Psoas muscle (tissue), 8 donors: ENCODE results near the gene RRP15. TPM values are rescaled to one million over a fixed set of nuclear protein-coding genes. Genes with fewer than 3 reads are reported as not detected.

Experiments used
- ATAC-seq, 4 donors: fragments of 200-7000 bp; cut with Tn5 transposase; one replicate each; pipeline ENCODE4 v1.9.1; 2020; ENCODE audit warnings: moderate library complexity in 3 of 4, mild to moderate bottlenecking in 2 of 4
- DNase-seq, 2 donors: peaks; one replicate each; pipeline ENCODE4 v3.0.0-alpha.2; 2020
- H3K27ac ChIP-seq: fragments of 200-600 bp; one replicate; pipeline ENCODE4 v1.8.0; 2022
- H3K27me3 ChIP-seq, 3 donors: fragments of 200-600 bp in 1 of 3; one replicate each; pipeline versions ENCODE4 v1.6.1 to v1.8.0; 2013 to 2022; ENCODE audit warnings: low read length in 2 of 3, mild to moderate bottlenecking in 2 of 3, moderate library complexity in 1 of 3; ENCODE audit not compliant: insufficient read depth in 3 of 3
- H3K36me3 ChIP-seq, 2 donors: fragments of 200-600 bp in 1 of 2; one replicate each; pipeline versions ENCODE4 v1.6.1 to v1.8.0; 2013 to 2022; ENCODE audit warnings: low read depth in 1 of 2, mild to moderate bottlenecking in 1 of 2, moderate library complexity in 1 of 2; ENCODE audit not compliant: insufficient read depth in 1 of 2
- H3K4me1 ChIP-seq: fragments of 200-600 bp; one replicate; pipeline ENCODE4 v1.8.0; 2022
- H3K4me3 ChIP-seq: fragments of 200-600 bp; one replicate; pipeline ENCODE4 v1.8.0; 2022; ENCODE audit warnings: mild to moderate bottlenecking
- H3K9me3 ChIP-seq: fragments of 200-600 bp; one replicate; pipeline ENCODE4 v1.8.0; 2022
- CTCF ChIP-seq: fragments of 200-600 bp; IDR thresholded peaks from one replicate; pipeline ENCODE4 v1.8.0; 2022; ENCODE audit warnings: antibody characterized with exemption
- WGBS, 3 donors: extraction: QIAGEN DNeasy Blood & Tissue Kit; methylation state at CpG; one replicate each; pipeline versions ENCODE4 v1.1.6 to v1.1.7; 2013; 5-methylcytosine and 5-hydroxymethylcytosine counted together
- intact Hi-C, 2 donors: fragments of 100-400 bp; cut with DNase I; formaldehyde crosslinking; loops; one replicate each; pipeline versions ENCODE4 v1.11.0 to v1.14.2; 2022
- long read RNA-seq, 2 donors: library from polyadenylated mRNA; unstranded; transcript quantifications; one replicate each; pipeline ENCODE4 v2.0.0, GENCODE V29; 2021
- polyA plus RNA-seq, 3 donors: library from polyadenylated mRNA; stranded (reverse); fragments of 200-250 nt; gene quantifications; one replicate each; pipeline ENCODE4 v1.2.3, GENCODE V29; 2013
- total RNA-seq, 4 donors: library from RNA; stranded (reverse); fragmentation: NEBNext Ultra II Directional in 2 of 4; extraction: Animal tissue kit (Norgen Biotek cat#: 25700) in 2 of 4; gene quantifications; one replicate each; pipeline versions ENCODE4 v1.2.1 to v1.2.4, GENCODE V29; 2021 to 2023
- donor health status: healthy with polysubstance abuse.
- donor health status: DM: no; HTN: no; CAD: no; lungs with moderate emphysema.
- donor health status: Bipolar disorder and iron deficiency.
- donor health status: healthy.
- donor health status: DM: yes; HTN: yes; CAD: no.
- donor health status: DM: no; HTN: no; CAD: no.
- donor health status: DM: no; HTN: no; CAD: no.
- donor health status: DM: yes; HTN: yes; CAD: no.

Gene RRP15
- 10 to 100 TPM; 32.0 to 58.4 (median 44.4) TPM for total RNA-seq
- polyA plus RNA-seq = 10 to 100 TPM; 10.1 to 17.1 (median 12.1) TPM
- long read RNA-seq, donor 1, full-length matches to known transcripts = 14 of 16 reads
- long read RNA-seq, donor 1, partial matches to known transcripts = 1 of 16 reads
- long read RNA-seq, donor 1, other reads (novel, unspliced or antisense) = 1 of 16 reads
- long read RNA-seq, donor 2, full-length matches to known transcripts = 26 of 29 reads
- long read RNA-seq, donor 2, partial matches to known transcripts = 1 of 29 reads
- long read RNA-seq, donor 2, other reads (novel, unspliced or antisense) = 2 of 29 reads

GRCh38 chr1:218284917-218285635 is at the start of gene RRP15:
TSS of gene RRP15 (plus strand) at chr1:218285293. CDS start at chr1:218285317, 24 bp downstream.
- H3K4me1 ChIP-seq = peaks cover 27% of the 10 kb centered on the region
- peak within 1 kb of the TSS; percentile 75 for H3K4me3 ChIP-seq
- 0% methylated on average over 45 of the region's 45 CpGs for WGBS, 3 donors
- peaks cover 0 to 4% of the 10 kb centered on the region in 2 donors for H3K36me3 ChIP-seq
- DNase-seq = peak; percentile 86 to 94
- intact Hi-C loops = no loop called here
- no peaks in the 10 kb centered on the region for H3K9me3 ChIP-seq
- ATAC-seq = peak; percentile 98 to 99 (median 98)
- H3K27me3 ChIP-seq = peaks cover 0 to 2% (median 0%) of the 10 kb centered on the region in 3 donors
- H3K27ac ChIP-seq = peak within 1 kb of the TSS; percentile 89
- no peak for TF ChIP-seq CTCF

GRCh38 chr1:218242171-218242570 is 42.9 kb upstream of the RRP15 start:
- ATAC-seq = no peak

GRCh38 chr1:218247339-218247738 is 37.8 kb upstream of the RRP15 start:
- intact Hi-C loops = no loop called here
- no peak overlapping the region for H3K4me3 ChIP-seq
- H3K27me3 ChIP-seq = no peaks in the 10 kb centered on the region
- no peak for ATAC-seq
- no peak overlapping the region for H3K27ac ChIP-seq
- H3K4me1 ChIP-seq = no peaks in the 10 kb centered on the region
- DNase-seq = no peak
- no peaks in the 10 kb centered on the region for H3K9me3 ChIP-seq
- H3K36me3 ChIP-seq = no peaks in the 10 kb centered on the region
- no peak for TF ChIP-seq CTCF

More at GRCh38 chr1:218242171-218242570, 42.9 kb upstream of the RRP15 start:
- Histone ChIP-seq H3K4me3 (no peak overlapping the region), H3K9me3 (no peaks in the 10 kb centered on the region), H3K4me1 (no peaks in the 10 kb centered on the region), H3K27me3 (no peaks in the 10 kb centered on the region), H3K27ac (no peak overlapping the region), H3K36me3 (no peaks in the 10 kb centered on the region)
- intact Hi-C loops = no loop called here
- no peak for DNase-seq
- WGBS, 3 donors = 73 to 75% (median 74%) methylated on average over 3 of the region's 3 CpGs
- TF ChIP-seq CTCF = no peak

- intact Hi-C loops = no loop called here
- no peaks in the 10 kb centered on the region for H3K27me3 ChIP-seq
- H3K36me3 ChIP-seq = no peaks in the 10 kb centered on the region
- WGBS, 3 donors = 52 to 67% (median 55%) methylated on average over 6 of the region's 6 CpGs
- H3K4me3 ChIP-seq = no peak overlapping the region
- ATAC-seq (no peak), DNase-seq (no peak)
- TF ChIP-seq CTCF = no peak
- no peaks in the 10 kb centered on the region for H3K4me1 ChIP-seq
- H3K9me3 ChIP-seq = no peaks in the 10 kb centered on the region
- H3K27ac ChIP-seq = no peak overlapping the region
These were observed 35.6 kb upstream of the RRP15 start for GRCh38 chr1:218249338-218250140.
